Activated naive CD8-positive, alpha-beta T cell treated with anti-CD3 and anti-CD28 coated beads, Interleukin-2, amount 10 ng/mL, durations not matched to agents 7 days and 5 days (primary cell): ENCODE results near the gene KDR. TPM values are rescaled to one million over a fixed set of nuclear protein-coding genes. Genes with fewer than 3 reads are reported as not detected.

Source experiments
- ATAC-seq: fragments of 150-1000 bp; cut with Tn5 transposase; one replicate; pipeline ENCODE4 v1.10.0; 2021; ENCODE audit warnings: low read depth, moderate library complexity
- POLR2A ChIA-PET: fragments of 350-600 bp; sonication (Branson Sonifier 250); formaldehyde crosslinking; loops from one replicate; lab custom pipeline; 2021; ENCODE audit warnings: antibody characterized with exemption; lab: Charles Lee
- DNase-seq: peaks from one replicate; pipeline ENCODE4 v3.0.0; 2021
- H3K27ac Mint-ChIP-seq: one replicate; pipeline ENCODE4 v1.8.0; 2022; ENCODE audit warnings: mild to moderate bottlenecking, mixed read lengths
- H3K27me3 Mint-ChIP-seq: one replicate; pipeline ENCODE4 v1.8.0; 2022; ENCODE audit warnings: mild to moderate bottlenecking, moderate library complexity, mixed read lengths
- H3K36me3 Mint-ChIP-seq: one replicate; pipeline ENCODE4 v1.8.0; 2021; ENCODE audit warnings: mild to moderate bottlenecking, mixed read lengths
- H3K4me1 Mint-ChIP-seq: one replicate; pipeline ENCODE4 v1.8.0; 2021; ENCODE audit warnings: mixed read lengths
- H3K4me3 Mint-ChIP-seq: one replicate; pipeline ENCODE4 v1.8.0; 2022; ENCODE audit warnings: mild to moderate bottlenecking, moderate library complexity, mixed read lengths
- H3K9me3 Mint-ChIP-seq: one replicate; pipeline ENCODE4 v1.8.0; 2021; ENCODE audit warnings: mixed read lengths
- total RNA-seq, 2 experiments: library from RNA; stranded (reverse); gene quantifications; one replicate each; pipeline ENCODE4 v1.2.3, GENCODE V29; 2021

KDR gene
- total RNA-seq, result not detected

GRCh38 chr4:55125087-55125721 is at the start of gene KDR:
TSS of gene KDR (minus strand) at chr4:55125595. CDS start at chr4:55125293, 302 bp downstream.
- peak within 1 kb of the TSS; percentile 32 for H3K4me3 Mint-ChIP-seq
- DNase-seq, result no peak
- H3K4me1 Mint-ChIP-seq, result peaks cover 5% of the 10 kb centered on the region
- ATAC-seq, result no peak
- H3K36me3 Mint-ChIP-seq, result no peaks in the 10 kb centered on the region
- POLR2A ChIA-PET, result no interaction called here
- peaks cover 1% of the 10 kb centered on the region for H3K9me3 Mint-ChIP-seq
- H3K27me3 Mint-ChIP-seq, result peaks cover 36% of the 10 kb centered on the region
- no peak within 1 kb of the TSS for H3K27ac Mint-ChIP-seq

GRCh38 chr4:55173580-55173979 is 48.2 kb upstream of the KDR start:
- POLR2A ChIA-PET, result interaction anchor here (0.5 kb wide), 1 partner anchor 1179 kb away, joined by 3 read pairs; no protein-coding TSS in a partner anchor
- DNase-seq, result no peak

DNA sequence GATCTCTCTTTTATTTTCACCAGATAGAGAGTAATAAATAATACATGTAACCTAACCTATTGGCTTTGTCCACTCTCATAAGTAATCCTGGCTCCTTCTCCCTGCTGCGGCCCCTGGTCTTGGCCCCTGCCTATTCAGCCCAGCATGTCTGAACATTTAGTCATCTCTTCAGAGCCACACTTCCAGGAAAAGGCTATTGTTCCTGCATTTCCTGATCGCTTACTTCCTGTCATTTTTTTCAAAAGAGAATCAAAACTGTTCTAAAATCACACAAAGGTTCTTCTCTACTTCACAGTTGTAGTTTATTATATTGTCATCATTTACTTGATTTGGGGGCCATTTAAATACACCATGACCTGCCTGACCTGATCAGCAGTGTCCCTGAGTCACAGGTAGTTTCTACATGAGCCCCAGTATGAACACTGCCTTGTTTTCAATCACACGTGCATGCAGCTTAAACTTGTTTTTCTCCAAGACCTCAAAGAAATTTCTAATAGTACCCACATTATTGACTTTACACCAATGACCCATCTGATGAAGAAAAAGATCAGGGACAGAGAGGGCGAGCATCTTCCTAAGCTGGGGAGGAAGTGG is 47.4 kb upstream of the KDR start:
- no peaks in the 10 kb centered on the region for H3K36me3 Mint-ChIP-seq
- no peak overlapping the region for H3K27ac Mint-ChIP-seq
- DNase-seq (no peak), ATAC-seq (no peak)
- POLR2A ChIA-PET, result no interaction called here
- H3K4me1 Mint-ChIP-seq, result peaks cover 5% of the 10 kb centered on the region
- H3K9me3 Mint-ChIP-seq, result no peaks in the 10 kb centered on the region
- peaks cover 3% of the 10 kb centered on the region for H3K27me3 Mint-ChIP-seq
- H3K4me3 Mint-ChIP-seq, result no peak overlapping the region

More at GRCh38 chr4:55173580-55173979, 48.2 kb upstream of the KDR start:
- Mint-ChIP-seq H3K4me1 (peaks cover 5% of the 10 kb centered on the region), H3K27me3 (peaks cover 2% of the 10 kb centered on the region), H3K36me3 (no peaks in the 10 kb centered on the region), H3K9me3 (no peaks in the 10 kb centered on the region), H3K27ac (no peak overlapping the region), H3K4me3 (no peak overlapping the region)
- no peak for ATAC-seq

DNA sequence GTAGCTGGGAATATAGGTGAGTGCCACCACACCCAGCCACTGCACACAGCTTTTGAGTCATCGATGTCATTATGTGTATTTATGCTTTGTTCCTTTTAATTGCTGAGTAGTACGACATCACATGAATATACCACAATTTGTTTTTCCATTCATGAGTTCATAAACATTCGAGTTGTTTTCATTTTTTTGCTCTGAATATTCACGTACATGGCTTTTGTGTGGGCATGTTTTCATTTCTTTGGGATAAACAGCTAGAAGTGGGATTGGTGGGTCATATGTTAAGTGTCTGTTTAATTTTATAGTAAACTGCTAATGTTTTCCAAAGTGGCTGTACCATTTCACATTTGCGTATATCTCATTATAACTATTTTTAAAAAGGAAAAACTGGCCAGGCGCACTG is 45.1 kb upstream of the KDR start:
- Mint-ChIP-seq H3K9me3 (no peaks in the 10 kb centered on the region), H3K36me3 (no peaks in the 10 kb centered on the region), H3K27me3 (peaks cover 10% of the 10 kb centered on the region), H3K27ac (no peak overlapping the region), H3K4me1 (peaks cover 5% of the 10 kb centered on the region), H3K4me3 (no peak overlapping the region)
- POLR2A ChIA-PET, result no interaction called here
- DNase-seq, result no peak
- ATAC-seq, result no peak

DNA sequence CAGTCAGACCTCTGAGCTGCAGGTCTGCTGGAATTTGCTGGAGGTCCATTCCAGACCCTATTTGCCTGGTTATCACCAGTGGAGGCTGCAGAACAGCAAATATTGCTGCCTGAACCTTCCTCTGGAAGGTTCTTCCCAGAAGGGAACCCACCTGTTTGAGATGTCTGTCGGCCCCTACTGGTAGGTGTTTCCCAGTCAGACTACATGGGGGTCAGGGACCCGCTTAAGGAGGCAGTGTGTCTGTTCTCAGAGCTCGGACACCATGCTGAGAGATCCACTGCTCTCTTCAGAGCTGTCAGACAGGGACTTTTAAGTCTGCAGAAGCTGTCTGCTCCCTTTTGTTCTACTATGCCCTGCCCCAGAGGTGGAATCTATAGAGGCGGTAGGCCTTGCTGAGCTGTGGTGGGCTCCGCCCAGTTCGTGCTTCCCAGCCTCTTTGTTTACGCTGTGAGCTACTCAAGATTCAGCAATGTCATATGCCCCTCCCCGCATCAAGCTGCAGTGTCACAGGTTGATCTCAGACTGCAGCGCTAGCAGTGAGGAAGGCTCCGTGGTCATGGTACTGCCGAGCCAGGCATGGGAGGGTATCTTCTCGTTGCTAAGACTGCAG is 44.1 kb upstream of the KDR start:
- ATAC-seq (no peak), DNase-seq (no peak)
- Mint-ChIP-seq H3K36me3 (no peaks in the 10 kb centered on the region), H3K27ac (no peak overlapping the region), H3K4me1 (peaks cover 5% of the 10 kb centered on the region), H3K4me3 (no peak overlapping the region), H3K27me3 (peaks cover 10% of the 10 kb centered on the region), H3K9me3 (no peaks in the 10 kb centered on the region)
- POLR2A ChIA-PET, result no interaction called here

DNA sequence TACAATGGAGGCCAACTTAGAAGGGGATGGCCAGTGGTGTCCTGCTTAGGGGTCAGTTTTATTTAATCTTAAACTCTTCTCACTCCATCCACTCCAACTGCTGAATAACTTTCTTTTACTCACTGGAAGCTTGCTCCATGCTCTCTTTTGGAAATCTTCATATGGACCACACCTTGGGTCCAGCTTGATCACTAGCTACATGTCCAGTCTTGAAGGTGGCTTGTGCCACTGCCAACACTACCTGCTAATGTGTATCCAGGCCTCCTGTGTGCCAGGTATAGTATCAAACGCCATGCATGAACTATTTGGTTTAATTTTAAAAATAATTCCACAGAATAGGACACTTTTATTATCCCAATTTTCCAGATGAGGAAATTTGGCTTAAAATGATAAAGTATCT is 37.0 kb upstream of the KDR start:
- H3K27ac Mint-ChIP-seq, result no peak overlapping the region
- ATAC-seq, result no peak
- no peak for DNase-seq
- H3K4me1 Mint-ChIP-seq, result no peaks in the 10 kb centered on the region
- H3K9me3 Mint-ChIP-seq, result no peaks in the 10 kb centered on the region
- no peaks in the 10 kb centered on the region for H3K36me3 Mint-ChIP-seq
- no peak overlapping the region for H3K4me3 Mint-ChIP-seq
- POLR2A ChIA-PET, result no interaction called here
- H3K27me3 Mint-ChIP-seq, result peaks cover 19% of the 10 kb centered on the region

DNA sequence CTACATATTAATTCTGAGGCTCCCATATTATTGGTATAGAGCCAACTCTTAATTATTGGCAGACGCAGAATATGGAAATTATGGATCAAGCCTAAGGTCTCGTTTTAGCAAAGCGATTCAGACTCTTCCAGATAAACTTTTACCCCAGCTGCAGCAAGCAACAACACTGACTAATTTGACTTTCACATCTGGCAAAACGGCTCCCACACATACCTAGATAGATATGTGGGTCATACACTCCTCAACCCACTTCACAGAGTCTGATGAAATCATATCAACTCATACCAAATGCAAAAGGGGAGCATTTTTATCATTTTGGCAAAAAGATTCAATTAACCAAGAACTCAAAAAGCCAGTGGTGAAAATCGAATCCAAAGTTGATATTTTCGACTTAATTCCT is 36.3 kb upstream of the KDR start:
- Mint-ChIP-seq H3K9me3 (no peaks in the 10 kb centered on the region), H3K4me1 (no peaks in the 10 kb centered on the region), H3K4me3 (no peak overlapping the region), H3K27ac (no peak overlapping the region), H3K27me3 (peaks cover 20% of the 10 kb centered on the region), H3K36me3 (no peaks in the 10 kb centered on the region)
- POLR2A ChIA-PET, result no interaction called here
- DNase-seq (no peak), ATAC-seq (no peak)

- no peak for DNase-seq
- no peak overlapping the region for H3K4me3 Mint-ChIP-seq
- no peaks in the 10 kb centered on the region for H3K9me3 Mint-ChIP-seq
- no peak for ATAC-seq
- H3K4me1 Mint-ChIP-seq, result no peaks in the 10 kb centered on the region
- no peak overlapping the region for H3K27ac Mint-ChIP-seq
- POLR2A ChIA-PET, result no interaction called here
- H3K27me3 Mint-ChIP-seq, result peaks cover 26% of the 10 kb centered on the region
- H3K36me3 Mint-ChIP-seq, result no peaks in the 10 kb centered on the region
These were observed 34.5 kb upstream of the KDR start for GRCh38 chr4:55159851-55160250.

GRCh38 chr4:55158957-55159356 is 33.6 kb upstream of the KDR start:
- Mint-ChIP-seq H3K27ac (no peak overlapping the region), H3K4me3 (no peak overlapping the region), H3K9me3 (no peaks in the 10 kb centered on the region), H3K27me3 (peaks cover 26% of the 10 kb centered on the region), H3K36me3 (no peaks in the 10 kb centered on the region), H3K4me1 (no peaks in the 10 kb centered on the region)
- no peak for ATAC-seq
- no peak for DNase-seq
- POLR2A ChIA-PET, result no interaction called here

DNA sequence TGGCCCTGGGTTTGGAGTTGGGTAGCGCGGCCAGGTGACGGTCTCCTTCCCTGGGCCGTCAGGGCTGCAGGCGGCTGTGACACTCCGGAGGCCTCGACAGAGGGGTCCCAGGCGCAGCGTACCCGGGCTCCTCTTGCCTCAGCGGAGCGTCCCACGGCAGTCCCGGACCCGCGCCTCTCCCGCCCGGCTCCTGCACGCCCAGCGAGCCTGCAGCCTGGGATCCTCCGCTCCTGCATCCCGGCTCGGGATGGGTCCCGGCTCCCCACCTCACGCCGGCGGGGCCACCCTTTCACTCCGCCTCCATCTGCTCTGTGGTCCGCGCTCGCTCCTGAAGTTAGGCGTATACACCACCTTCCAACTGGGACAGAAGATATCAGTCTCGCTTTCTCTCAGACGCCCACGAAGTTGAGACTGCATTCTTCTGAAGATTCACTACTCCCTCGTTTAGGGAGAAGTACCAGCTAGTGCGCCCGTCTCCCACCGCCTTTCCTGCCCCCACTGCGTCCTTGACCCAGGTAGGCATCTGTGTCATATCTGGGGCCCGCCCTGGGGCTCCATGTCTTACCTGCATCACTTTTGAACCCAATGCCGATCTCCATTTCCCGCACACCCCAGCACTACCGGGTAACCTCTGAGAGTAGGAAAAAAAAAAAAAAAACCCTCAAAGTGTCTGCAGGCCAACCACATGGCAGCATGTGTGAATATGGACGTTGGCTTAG is 32.3 kb upstream of the KDR start:
- no peak for ATAC-seq
- POLR2A ChIA-PET, result no interaction called here
- Mint-ChIP-seq H3K36me3 (no peaks in the 10 kb centered on the region), H3K9me3 (no peaks in the 10 kb centered on the region), H3K4me1 (no peaks in the 10 kb centered on the region), H3K4me3 (peak overlapping the region; percentile 11), H3K27me3 (peaks cover 26% of the 10 kb centered on the region), H3K27ac (no peak overlapping the region)
- no peak for DNase-seq

GRCh38 chr4:55154933-55155332 is 29.5 kb upstream of the KDR start:
- H3K36me3 Mint-ChIP-seq, result no peaks in the 10 kb centered on the region
- H3K9me3 Mint-ChIP-seq, result no peaks in the 10 kb centered on the region
- no peak overlapping the region for H3K4me3 Mint-ChIP-seq
- H3K27ac Mint-ChIP-seq, result no peak overlapping the region
- DNase-seq (no peak), ATAC-seq (no peak)
- POLR2A ChIA-PET, result no interaction called here
- H3K4me1 Mint-ChIP-seq, result no peaks in the 10 kb centered on the region
- peaks cover 25% of the 10 kb centered on the region for H3K27me3 Mint-ChIP-seq

- ATAC-seq (no peak), DNase-seq (no peak)
- Mint-ChIP-seq H3K4me1 (no peaks in the 10 kb centered on the region), H3K27me3 (peaks cover 25% of the 10 kb centered on the region), H3K4me3 (no peak overlapping the region), H3K27ac (no peak overlapping the region), H3K36me3 (no peaks in the 10 kb centered on the region), H3K9me3 (no peaks in the 10 kb centered on the region)
- POLR2A ChIA-PET, result no interaction called here
These were observed 29.0 kb upstream of the KDR start for GRCh38 chr4:55154290-55154880.

DNA sequence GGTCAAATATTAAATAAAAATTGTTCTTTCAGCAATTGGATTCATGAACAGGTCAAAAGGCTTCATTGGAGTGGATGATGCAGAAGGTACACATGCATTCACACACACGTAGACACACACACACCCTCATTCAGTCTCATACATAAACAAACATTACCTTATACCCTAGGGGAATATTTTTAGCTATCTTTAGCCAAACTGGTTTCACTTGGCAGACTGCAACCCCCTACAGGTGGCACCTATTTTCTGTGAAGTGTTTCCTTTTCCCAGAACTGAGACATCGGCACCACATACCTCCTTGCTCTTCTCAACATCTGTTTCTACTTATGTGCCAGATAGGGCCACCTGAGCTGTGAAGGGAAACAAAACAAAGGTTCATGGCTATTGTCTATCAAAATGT is 18.5 kb upstream of the KDR start:
- H3K4me3 Mint-ChIP-seq, result no peak overlapping the region
- DNase-seq (no peak), ATAC-seq (no peak)
- H3K9me3 Mint-ChIP-seq, result no peaks in the 10 kb centered on the region
- POLR2A ChIA-PET, result no interaction called here
- H3K27me3 Mint-ChIP-seq, result peaks cover 3% of the 10 kb centered on the region
- H3K27ac Mint-ChIP-seq, result no peak overlapping the region
- H3K4me1 Mint-ChIP-seq, result no peaks in the 10 kb centered on the region
- no peaks in the 10 kb centered on the region for H3K36me3 Mint-ChIP-seq
